ENCODE data around the gene TMEM250. TPM values are rescaled to one million over a fixed set of nuclear protein-coding genes. Genes with fewer than 3 reads are reported as not detected.
A peak's percentile ranks its signal among the peaks of the same experiment; 100 is the strongest.

Gene TMEM250
- polyA plus RNA-seq, 6 donors from 2014 or later: 6.8 to 26.5 (median 18.0) TPM

- Mint-ChIP-seq H3K9me3 (no peaks in the 10 kb centered on the region), H3K4me1 (peaks cover 0 to 12% (median 9%) of the 10 kb centered on the region in 3 donors), H3K27me3 (peaks cover 13 to 80% (median 61%) of the 10 kb centered on the region in 3 donors), H3K27ac (no peak overlapping the region), H3K4me3 (peak overlapping the region; percentile 27 to 86 (median 76)), H3K36me3 (no peaks in the 10 kb centered on the region)
- peak; percentile 47 for DNase-seq
- peak; percentile 79 to 81 for ATAC-seq (ENCODE audit: low read depth in 2 of 2)
Measured at GRCh38 chr9:136133191-136133958, 14.7 kb upstream of the TMEM250 start.

GRCh38 chr9:136132512-136133050 is 13.9 kb upstream of the TMEM250 start:
- Mint-ChIP-seq H3K36me3 (no peaks in the 10 kb centered on the region), H3K4me1 (peaks cover 0 to 12% (median 9%) of the 10 kb centered on the region in 3 donors), H3K4me3 (no peak overlapping the region), H3K27me3 (peaks cover 13 to 83% (median 67%) of the 10 kb centered on the region in 3 donors), H3K27ac (no peak overlapping the region), H3K9me3 (peaks cover 0 to under 1% (median 0%) of the 10 kb centered on the region in 7 donors)
- DNase-seq (no peak), ATAC-seq (ENCODE audit: low read depth in 2 of 2) (no peak)

GRCh38 chr9:136131629-136132511 is 13.2 kb upstream of the TMEM250 start:
- Mint-ChIP-seq H3K27me3 (peaks cover 13 to 80% (median 65%) of the 10 kb centered on the region in 3 donors), H3K9me3 (peaks cover 0 to 1% (median 0%) of the 10 kb centered on the region in 7 donors)
- ATAC-seq (ENCODE audit: low read depth in 2 of 2): no peak

GRCh38 chr9:136129176-136129575 is 10.5 kb upstream of the TMEM250 start:
- H3K27ac Mint-ChIP-seq: no peak overlapping the region

More at GRCh38 chr9:136131629-136132511, 13.2 kb upstream of the TMEM250 start:
- Mint-ChIP-seq H3K36me3 (no peaks in the 10 kb centered on the region), H3K4me1 (peaks cover 0 to 12% (median 9%) of the 10 kb centered on the region in 3 donors), H3K4me3 (peak overlapping the region in 3 of 8 donors; percentile 55 to 76 (median 71)), H3K27ac (no peak overlapping the region)
- no peak for DNase-seq

GRCh38 chr9:136128436-136128835 is 9.8 kb upstream of the TMEM250 start:
- Mint-ChIP-seq H3K9me3 (peaks cover 0 to 5% (median 0%) of the 10 kb centered on the region in 7 donors), H3K4me3 (no peak overlapping the region), H3K27ac (no peak overlapping the region), H3K4me1 (peaks cover 0 to 8% (median under 1%) of the 10 kb centered on the region in 3 donors), H3K27me3 (peaks cover 8 to 63% (median 56%) of the 10 kb centered on the region in 3 donors), H3K36me3 (no peaks in the 10 kb centered on the region)
- DNase-seq (no peak), ATAC-seq (ENCODE audit: low read depth in 2 of 2) (no peak)

More at GRCh38 chr9:136129176-136129575, 10.5 kb upstream of the TMEM250 start:
- no peaks in the 10 kb centered on the region for H3K36me3 Mint-ChIP-seq
- no peak overlapping the region for H3K4me3 Mint-ChIP-seq
- H3K4me1 Mint-ChIP-seq: peaks cover 0 to 15% (median 8%) of the 10 kb centered on the region in 3 donors
- DNase-seq (no peak), ATAC-seq (ENCODE audit: low read depth in 2 of 2) (no peak)
- peaks cover 14 to 69% (median 64%) of the 10 kb centered on the region in 3 donors for H3K27me3 Mint-ChIP-seq
- H3K9me3 Mint-ChIP-seq: peaks cover 0 to 5% (median 0%) of the 10 kb centered on the region in 7 donors

GRCh38 chr9:136127313-136127712 is 8.6 kb upstream of the TMEM250 start:
- H3K4me1 Mint-ChIP-seq: peaks cover 3 to 14% (median 5%) of the 10 kb centered on the region in 3 donors
- DNase-seq (no peak), ATAC-seq (ENCODE audit: low read depth in 2 of 2) (no peak)
- peak overlapping the region in 1 of 8 donors; percentile 61 for H3K4me3 Mint-ChIP-seq
- peaks cover 0 to 5% (median 0%) of the 10 kb centered on the region in 7 donors for H3K9me3 Mint-ChIP-seq
- H3K27me3 Mint-ChIP-seq: peaks cover 8 to 61% (median 56%) of the 10 kb centered on the region in 3 donors
- H3K27ac Mint-ChIP-seq: no peak overlapping the region
- H3K36me3 Mint-ChIP-seq: no peaks in the 10 kb centered on the region

GRCh38 chr9:136124976-136125692 is 6.5 kb upstream of the TMEM250 start:
- DNase-seq: no peak
- peaks cover 3 to 14% (median 5%) of the 10 kb centered on the region in 3 donors for H3K4me1 Mint-ChIP-seq
- no peak for ATAC-seq (ENCODE audit: low read depth in 2 of 2)

GRCh38 chr9:136122425-136123383 is 4.0 kb upstream of the TMEM250 start:
- Mint-ChIP-seq H3K9me3 (peaks cover 0 to 5% (median 0%) of the 10 kb centered on the region in 7 donors), H3K27me3 (peaks cover 8 to 21% (median 18%) of the 10 kb centered on the region in 3 donors), H3K4me1 (peaks cover 5 to 14% (median 7%) of the 10 kb centered on the region in 3 donors), H3K27ac (peak overlapping the region in 2 of 6 donors; percentile 47 to 53), H3K36me3 (no peaks in the 10 kb centered on the region), H3K4me3 (peak overlapping the region in 2 of 8 donors; percentile 49 to 59)
- peak; percentile 65 for DNase-seq
- ATAC-seq (ENCODE audit: low read depth in 2 of 2): peak in 1 of 2 donors; percentile 8

More at GRCh38 chr9:136124976-136125692, 6.5 kb upstream of the TMEM250 start:
- H3K4me3 Mint-ChIP-seq: peak overlapping the region in 1 of 8 donors; percentile 24
- no peak overlapping the region for H3K27ac Mint-ChIP-seq
- H3K9me3 Mint-ChIP-seq: peaks cover 0 to 5% (median 0%) of the 10 kb centered on the region in 7 donors
- peaks cover 8 to 43% (median 39%) of the 10 kb centered on the region in 3 donors for H3K27me3 Mint-ChIP-seq
- no peaks in the 10 kb centered on the region for H3K36me3 Mint-ChIP-seq

GRCh38 chr9:136121801-136122200 is 3.1 kb upstream of the TMEM250 start:
- peak overlapping the region in 2 of 6 donors; percentile 53 to 62 for H3K27ac Mint-ChIP-seq
- DNase-seq: no peak
- peaks cover 0 to 5% (median 0%) of the 10 kb centered on the region in 7 donors for H3K9me3 Mint-ChIP-seq
- H3K4me3 Mint-ChIP-seq: peak overlapping the region in 3 of 8 donors; percentile 19 to 59 (median 41)
- ATAC-seq (ENCODE audit: low read depth in 2 of 2): no peak
- peaks cover 5 to 14% (median 9%) of the 10 kb centered on the region in 3 donors for H3K4me1 Mint-ChIP-seq
- H3K36me3 Mint-ChIP-seq: no peaks in the 10 kb centered on the region
- peaks cover 8 to 17% (median 12%) of the 10 kb centered on the region in 3 donors for H3K27me3 Mint-ChIP-seq

GRCh38 chr9:136120438-136120844 is 1.8 kb upstream of the TMEM250 start:
- no peaks in the 10 kb centered on the region for H3K36me3 Mint-ChIP-seq
- peaks cover 7 to 14% (median 10%) of the 10 kb centered on the region in 3 donors for H3K27me3 Mint-ChIP-seq
- DNase-seq (no peak), ATAC-seq (ENCODE audit: low read depth in 2 of 2) (no peak)
- peaks cover 5 to 19% (median 9%) of the 10 kb centered on the region in 3 donors for H3K4me1 Mint-ChIP-seq
- H3K27ac Mint-ChIP-seq: peak overlapping the region in 1 of 6 donors; percentile 95
- H3K4me3 Mint-ChIP-seq: peak overlapping the region in 7 of 8 donors; percentile 9 to 87 (median 54)
- H3K9me3 Mint-ChIP-seq: peaks cover 0 to 5% (median 0%) of the 10 kb centered on the region in 7 donors

- H3K27ac Mint-ChIP-seq: peak overlapping the region in 4 of 6 donors; percentile 53 to 95 (median 83)
- peaks cover 2 to 9% (median 5%) of the 10 kb centered on the region in 3 donors for H3K27me3 Mint-ChIP-seq
- peak overlapping the region; percentile 51 to 87 (median 72) for H3K4me3 Mint-ChIP-seq
- ATAC-seq (ENCODE audit: low read depth in 2 of 2) (no peak), DNase-seq (no peak)
- peaks cover 7 to 15% (median 9%) of the 10 kb centered on the region in 3 donors for H3K4me1 Mint-ChIP-seq
- no peaks in the 10 kb centered on the region for H3K36me3 Mint-ChIP-seq
- H3K9me3 Mint-ChIP-seq: peaks cover 0 to 1% (median 0%) of the 10 kb centered on the region in 7 donors
Measured at GRCh38 chr9:136119883-136120393, 1.3 kb upstream of the TMEM250 start.

Measured in naive B cell (primary cell).